Chondrocyte (in vitro differentiated cells): ENCODE results near the gene UBAP2L. TPM values are rescaled to one million over a fixed set of nuclear protein-coding genes. Genes with fewer than 3 reads are reported as not detected.
A peak's percentile ranks its signal among the peaks of the same experiment; 100 is the strongest.

Experiments
- DNase-seq: peaks from one replicate; pipeline ENCODE4 v3.0.0; 2021; ENCODE audit warnings: mixed read lengths, low spot score
- H3K27ac Mint-ChIP-seq: one replicate; pipeline ENCODE4 v1.8.0; 2021; ENCODE audit warnings: mild to moderate bottlenecking, moderate library complexity, mixed read lengths; ENCODE audit not compliant: unreplicated experiment
- H3K27me3 Mint-ChIP-seq: 2 replicates; pipeline ENCODE4 v1.8.0; 2021; ENCODE audit warnings: low read depth, mixed read lengths
- H3K36me3 Mint-ChIP-seq: 2 replicates; pipeline ENCODE4 v1.8.0; 2021; ENCODE audit warnings: low read depth, mixed read lengths
- H3K4me1 Mint-ChIP-seq: 2 replicates; pipeline ENCODE4 v1.8.0; 2021; ENCODE audit warnings: low read depth, mild to moderate bottlenecking, mixed read lengths
- H3K4me3 Mint-ChIP-seq: one replicate; pipeline ENCODE4 v1.8.0; 2021; ENCODE audit warnings: mild to moderate bottlenecking, moderate library complexity, mixed read lengths; ENCODE audit not compliant: unreplicated experiment
- H3K9me3 Mint-ChIP-seq: 2 replicates; pipeline ENCODE4 v1.8.0; 2021; ENCODE audit warnings: low read depth, mixed read lengths
- CTCF ChIP-seq: fragments of 200-600 bp; sonication (generic); IDR thresholded peaks from 2 replicates; pipeline ENCODE4 v1.5.0; 2021; ENCODE audit warnings: antibody characterized with exemption, mild to moderate bottlenecking, moderate library complexity
- long read RNA-seq: library from polyadenylated mRNA; stranded (forward); transcript quantifications from one replicate; pipeline ENCODE4 v2.0.0, GENCODE V29; 2021
- total RNA-seq: library from RNA; stranded (reverse); gene quantifications from 3 replicates; pipeline ENCODE4 v1.2.1, GENCODE V29; 2021

UBAP2L gene, protein sequence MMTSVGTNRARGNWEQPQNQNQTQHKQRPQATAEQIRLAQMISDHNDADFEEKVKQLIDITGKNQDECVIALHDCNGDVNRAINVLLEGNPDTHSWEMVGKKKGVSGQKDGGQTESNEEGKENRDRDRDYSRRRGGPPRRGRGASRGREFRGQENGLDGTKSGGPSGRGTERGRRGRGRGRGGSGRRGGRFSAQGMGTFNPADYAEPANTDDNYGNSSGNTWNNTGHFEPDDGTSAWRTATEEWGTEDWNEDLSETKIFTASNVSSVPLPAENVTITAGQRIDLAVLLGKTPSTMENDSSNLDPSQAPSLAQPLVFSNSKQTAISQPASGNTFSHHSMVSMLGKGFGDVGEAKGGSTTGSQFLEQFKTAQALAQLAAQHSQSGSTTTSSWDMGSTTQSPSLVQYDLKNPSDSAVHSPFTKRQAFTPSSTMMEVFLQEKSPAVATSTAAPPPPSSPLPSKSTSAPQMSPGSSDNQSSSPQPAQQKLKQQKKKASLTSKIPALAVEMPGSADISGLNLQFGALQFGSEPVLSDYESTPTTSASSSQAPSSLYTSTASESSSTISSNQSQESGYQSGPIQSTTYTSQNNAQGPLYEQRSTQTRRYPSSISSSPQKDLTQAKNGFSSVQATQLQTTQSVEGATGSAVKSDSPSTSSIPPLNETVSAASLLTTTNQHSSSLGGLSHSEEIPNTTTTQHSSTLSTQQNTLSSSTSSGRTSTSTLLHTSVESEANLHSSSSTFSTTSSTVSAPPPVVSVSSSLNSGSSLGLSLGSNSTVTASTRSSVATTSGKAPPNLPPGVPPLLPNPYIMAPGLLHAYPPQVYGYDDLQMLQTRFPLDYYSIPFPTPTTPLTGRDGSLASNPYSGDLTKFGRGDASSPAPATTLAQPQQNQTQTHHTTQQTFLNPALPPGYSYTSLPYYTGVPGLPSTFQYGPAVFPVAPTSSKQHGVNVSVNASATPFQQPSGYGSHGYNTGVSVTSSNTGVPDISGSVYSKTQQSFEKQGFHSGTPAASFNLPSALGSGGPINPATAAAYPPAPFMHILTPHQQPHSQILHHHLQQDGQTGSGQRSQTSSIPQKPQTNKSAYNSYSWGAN
- 182 to 202 TPM (median 186 TPM) in 3 replicates for total RNA-seq
- long read RNA-seq, transcript UBAP2L-207 (27 exons, 3,988 nt) = major isoform, 15 of 205 reads
- long read RNA-seq, partial matches to known transcripts = 18 of 205 reads
- long read RNA-seq, other reads (novel, unspliced or antisense) = 170 of 205 reads

DNA sequence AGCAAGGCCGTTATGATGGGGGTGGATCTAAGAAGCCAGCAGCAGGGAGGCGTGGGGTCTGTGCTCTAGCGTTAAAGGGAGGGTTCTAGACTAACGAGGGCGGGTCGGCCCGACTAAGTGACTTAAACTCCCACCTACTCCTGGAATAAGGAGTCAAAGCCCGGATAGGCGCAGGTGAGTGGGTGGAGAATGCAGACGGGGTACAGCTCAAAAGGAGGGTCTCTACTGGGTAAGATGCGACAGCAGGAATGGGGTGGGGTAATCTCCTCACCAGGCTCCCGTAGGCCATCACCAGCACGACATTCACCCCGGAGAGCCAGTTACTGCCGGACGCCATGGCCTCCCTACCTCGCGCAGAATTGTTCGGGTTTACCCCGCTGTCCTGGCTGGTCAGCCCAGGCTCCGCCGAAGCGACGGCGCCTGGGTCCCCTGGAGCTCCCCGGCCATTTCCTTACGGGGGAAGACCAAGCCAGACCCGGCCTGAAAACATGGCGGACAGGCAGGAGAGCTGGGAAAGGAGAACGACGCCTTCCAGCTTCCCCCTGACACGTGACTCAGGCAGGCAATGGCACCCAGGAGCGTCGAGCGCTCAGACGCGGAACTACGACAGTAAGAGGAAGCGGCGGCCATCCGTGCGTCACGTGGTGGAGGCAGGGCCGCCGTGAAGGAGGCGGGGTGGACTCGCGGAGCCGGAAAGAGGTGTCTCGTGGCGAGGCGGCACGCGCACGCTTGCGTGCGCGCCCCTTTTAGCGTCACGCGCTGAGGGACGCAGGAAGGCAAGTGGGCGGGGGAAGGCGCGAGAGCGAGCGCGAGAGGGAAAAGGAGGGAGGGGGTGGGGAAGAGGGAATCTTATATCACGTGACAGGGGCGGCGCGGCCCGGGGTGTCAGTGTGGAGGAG, at the start of gene UBAP2L:
Gene UBAP2L, plus strand, starts transcription at position 885 of the 899 bp plus-strand sequence. CDS start 4,169 bp downstream, outside the sequence.
- TF ChIP-seq CTCF = no peak
- peaks cover 11% of the 10 kb centered on the region for H3K36me3 Mint-ChIP-seq
- H3K27me3 Mint-ChIP-seq = no peaks in the 10 kb centered on the region
- peak; percentile 100 for DNase-seq
- peak within 1 kb of the TSS; percentile 100 for H3K27ac Mint-ChIP-seq
- H3K9me3 Mint-ChIP-seq = no peaks in the 10 kb centered on the region
- peaks cover 60% of the 10 kb centered on the region for H3K4me1 Mint-ChIP-seq
- H3K4me3 Mint-ChIP-seq = peak within 1 kb of the TSS; percentile 97

GRCh38 chr1:154171223-154171583, 49.6 kb upstream of the UBAP2L start:
- no peak for DNase-seq
- Mint-ChIP-seq H3K4me1 (peaks cover 14% of the 10 kb centered on the region), H3K27me3 (no peaks in the 10 kb centered on the region), H3K9me3 (no peaks in the 10 kb centered on the region), H3K4me3 (no peak overlapping the region), H3K27ac (no peak overlapping the region), H3K36me3 (peaks cover 48% of the 10 kb centered on the region)
- TF ChIP-seq CTCF = no peak

GRCh38 chr1:154171880-154172279, 48.9 kb upstream of the UBAP2L start:
- peaks cover 48% of the 10 kb centered on the region for H3K36me3 Mint-ChIP-seq
- no peaks in the 10 kb centered on the region for H3K27me3 Mint-ChIP-seq
- no peak overlapping the region for H3K4me3 Mint-ChIP-seq
- DNase-seq = no peak
- H3K27ac Mint-ChIP-seq = no peak overlapping the region
- no peak for TF ChIP-seq CTCF
- no peaks in the 10 kb centered on the region for H3K9me3 Mint-ChIP-seq
- H3K4me1 Mint-ChIP-seq = peaks cover 21% of the 10 kb centered on the region

DNA sequence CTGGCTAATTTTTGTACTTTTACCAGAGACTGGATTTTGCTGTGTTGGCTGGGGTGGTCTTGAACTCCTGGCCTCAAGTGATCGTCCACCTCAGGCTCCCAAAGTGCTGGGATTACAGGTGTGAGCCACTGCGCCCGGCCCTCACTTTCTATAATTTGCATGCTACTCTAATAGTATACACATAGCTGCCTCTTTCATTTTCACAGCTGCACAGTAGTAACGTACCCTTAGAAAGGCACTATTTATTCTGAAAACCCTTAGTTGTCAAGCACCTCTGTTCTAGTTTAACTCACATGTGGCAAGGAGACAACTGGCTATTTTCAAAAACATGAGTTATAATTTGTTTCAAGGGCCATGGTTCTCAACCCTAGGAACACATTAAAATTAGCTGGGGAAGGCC, 46.1 kb upstream of the UBAP2L start:
- H3K9me3 Mint-ChIP-seq = no peaks in the 10 kb centered on the region
- H3K4me3 Mint-ChIP-seq = no peak overlapping the region
- H3K27ac Mint-ChIP-seq = no peak overlapping the region
- TF ChIP-seq CTCF = no peak
- H3K36me3 Mint-ChIP-seq = peaks cover 34% of the 10 kb centered on the region
- H3K27me3 Mint-ChIP-seq = no peaks in the 10 kb centered on the region
- no peak for DNase-seq
- H3K4me1 Mint-ChIP-seq = peaks cover 49% of the 10 kb centered on the region
